Neuronal stem cell (in vitro differentiated cells): Measurements from ENCODE around the gene ME2.

ENCODE experiments used
- DNase-seq: peaks from one replicate; pipeline ENCODE4 v3.0.0-alpha.2; 2013; ENCODE audit warnings: low spot score
- H2AFZ ChIP-seq: one replicate; pipeline ENCODE4 v1.6.1; 2013; ENCODE audit warnings: mild to moderate bottlenecking, low read length, inconsistent platforms
- H2AK5ac ChIP-seq: 2 replicates; pipeline ENCODE4 v1.6.1; 2013; ENCODE audit warnings: low read depth, mild to moderate bottlenecking, inconsistent platforms, low read length, moderate library complexity, mixed read lengths
- H2BK120ac ChIP-seq: 2 replicates; pipeline ENCODE4 v1.6.1; 2013; ENCODE audit warnings: low read depth, mild to moderate bottlenecking, inconsistent platforms, low read length, moderate library complexity, mixed read lengths
- H2BK12ac ChIP-seq: one replicate; pipeline ENCODE4 v1.6.1; 2013; ENCODE audit warnings: low read length, inconsistent platforms
- H2BK15ac ChIP-seq: 2 replicates; pipeline ENCODE4 v1.6.1; 2013; ENCODE audit warnings: mild to moderate bottlenecking, low read length, inconsistent platforms, mixed read lengths
- H2BK5ac ChIP-seq: one replicate; pipeline ENCODE4 v1.6.1; 2013; ENCODE audit warnings: inconsistent platforms, mild to moderate bottlenecking, low read length, moderate library complexity
- H3K14ac ChIP-seq: one replicate; pipeline ENCODE4 v1.6.1; 2013; ENCODE audit warnings: low read length, inconsistent platforms
- H3K18ac ChIP-seq: 2 replicates; pipeline ENCODE4 v1.6.1; 2013; ENCODE audit warnings: low read length, inconsistent platforms
- H3K23ac ChIP-seq: 2 replicates; pipeline ENCODE4 v1.6.1; 2013; ENCODE audit warnings: low read depth, mild to moderate bottlenecking, mixed read lengths, low read length, inconsistent platforms; ENCODE audit not compliant: poor library complexity
- H3K27ac ChIP-seq: replicated peaks from 3 replicates; pipeline ENCODE4 v1.5.1; 2013; ENCODE audit warnings: low read length, inconsistent platforms
- H3K27me3 ChIP-seq, 3 experiments: 2 replicates each; pipeline ENCODE4 v1.6.1; 2013; ENCODE audit warnings: low read length in 3 of 3, mild to moderate bottlenecking in 2 of 3, inconsistent platforms in 1 of 3, low read depth in 1 of 3, mixed read lengths in 1 of 3, moderate library complexity in 1 of 3; ENCODE audit not compliant: control insufficient read depth in 3 of 3, insufficient read depth in 3 of 3
- H3K36me3 ChIP-seq, 2 donors: replicated peaks in 1 of 2; 2 replicates each; pipeline ENCODE4 v1.6.1; 2013; ENCODE audit warnings: low read length in 2 of 2; ENCODE audit not compliant: control insufficient read depth in 2 of 2, insufficient read depth in 2 of 2
- H3K4ac ChIP-seq: 2 replicates; pipeline ENCODE4 v1.6.1; 2013; ENCODE audit warnings: inconsistent platforms, mild to moderate bottlenecking, low read length, moderate library complexity
- H3K4me1 ChIP-seq, 2 donors: 1 replicate in 1 of 2; 2 replicates in 1 of 2; pipeline ENCODE4 v1.6.1; 2013; ENCODE audit warnings: low read length in 2 of 2, low read depth in 1 of 2; ENCODE audit not compliant: control insufficient read depth in 2 of 2, insufficient read depth in 1 of 2
- H3K4me2 ChIP-seq: one replicate; pipeline ENCODE4 v1.6.1; 2013; ENCODE audit warnings: mild to moderate bottlenecking, low read length, inconsistent platforms; ENCODE audit not compliant: insufficient read depth, poor library complexity, severe bottlenecking
- H3K4me3 ChIP-seq, 2 donors: 2 replicates each; pipeline ENCODE4 v1.5.1; 2013; ENCODE audit warnings: low read length in 2 of 2, mild to moderate bottlenecking in 2 of 2, inconsistent platforms in 1 of 2, moderate library complexity in 1 of 2
- H3K79me1 ChIP-seq: one replicate; pipeline ENCODE4 v1.6.1; 2013; ENCODE audit warnings: low read depth, mild to moderate bottlenecking, inconsistent platforms, low read length, moderate library complexity
- H3K9ac ChIP-seq: one replicate; pipeline ENCODE4 v1.6.1; 2013; ENCODE audit warnings: mild to moderate bottlenecking, low read depth, low read length, inconsistent platforms; ENCODE audit not compliant: poor library complexity
- H3K9me3 ChIP-seq, 2 donors: replicated peaks in 1 of 2; 2 replicates each; pipeline versions ENCODE3 to v1.6.1; 2013; ENCODE audit warnings: low read length in 2 of 2, mild to moderate bottlenecking in 2 of 2, inconsistent platforms in 1 of 2, low read depth in 1 of 2, mixed read lengths in 1 of 2, moderate library complexity in 1 of 2; ENCODE audit not compliant: control insufficient read depth in 2 of 2, insufficient read depth in 1 of 2
- H4K8ac ChIP-seq: one replicate; pipeline ENCODE4 v1.6.1; 2013; ENCODE audit warnings: low read depth, mild to moderate bottlenecking, inconsistent platforms, low read length, moderate library complexity
- H4K91ac ChIP-seq: one replicate; pipeline ENCODE4 v1.6.1; 2013; ENCODE audit warnings: low read length, low read depth, mild to moderate bottlenecking, inconsistent platforms; ENCODE audit not compliant: poor library complexity
- WGBS, 2 donors: extraction: QIAGEN DNeasy Blood & Tissue Kit; methylation state at CpG; one replicate each; pipeline ENCODE4 v1.1.7; 2013; ENCODE audit warnings: missing lambda C conversion rate in 2 of 2, mixed read lengths in 1 of 2; ENCODE audit not compliant: insufficient read length in 2 of 2, insufficient replicate concordance in 1 of 2; ENCODE audit errors: extremely low coverage in 2 of 2; 5-methylcytosine and 5-hydroxymethylcytosine counted together

The ME2 gene

DNA sequence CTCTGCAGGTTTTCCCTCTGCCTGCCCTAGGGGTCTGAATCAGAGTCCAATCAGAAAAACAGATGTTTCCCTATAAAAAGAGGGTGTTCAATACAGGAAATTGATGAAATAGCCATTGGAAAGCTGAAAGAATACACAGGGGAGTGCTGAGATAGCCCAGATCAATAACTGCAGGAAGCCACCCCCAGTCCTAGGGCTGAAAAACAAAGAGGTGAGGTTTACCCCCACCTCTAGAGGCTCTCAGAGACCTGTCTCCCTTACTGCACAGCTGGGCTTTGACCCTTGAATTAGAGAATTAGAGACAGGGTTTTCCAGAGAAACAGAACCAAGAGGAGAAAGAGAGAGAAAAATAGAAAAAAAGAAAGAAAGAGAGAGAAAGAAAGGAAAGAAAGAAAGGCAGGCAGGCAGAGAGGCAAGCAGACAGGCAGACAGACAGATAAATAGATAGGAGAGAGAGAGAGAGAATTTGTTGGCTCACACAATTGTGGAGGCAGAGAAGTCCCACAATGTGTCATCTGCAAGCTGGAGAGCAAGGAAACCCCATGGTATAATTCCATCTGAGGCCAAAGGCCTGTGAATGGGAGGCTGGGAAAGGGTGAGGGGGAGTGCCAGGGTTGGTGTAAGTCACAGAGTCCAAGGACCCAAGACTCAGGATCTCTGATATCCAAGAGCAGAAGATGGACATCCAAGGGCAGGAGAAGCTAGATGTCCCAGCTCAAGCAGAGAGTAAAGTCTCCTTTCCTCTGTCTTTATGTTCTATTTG, 18.9 kb upstream of the ME2 start:
- no peak for DNase-seq
- Histone ChIP-seq H3K4me1 (peaks cover 0 to 1% of the 10 kb centered on the region in 2 donors), H3K14ac (no peak overlapping the region), H2AK5ac (no peak overlapping the region), H2BK120ac (no peak overlapping the region), H2BK15ac (no peak overlapping the region), H3K9me3 (no peaks in the 10 kb centered on the region), H2AFZ (no peak overlapping the region), H3K27me3 (no peaks in the 10 kb centered on the region), H4K91ac (no peak overlapping the region), H2BK5ac (no peak overlapping the region), H3K36me3 (no peaks in the 10 kb centered on the region), H4K8ac (no peak overlapping the region), H3K9ac (no peak overlapping the region), H3K23ac (no peak overlapping the region), H3K27ac (no peak overlapping the region), H3K4me2 (no peak overlapping the region), H3K4ac (no peak overlapping the region), H3K18ac (no peak overlapping the region), H2BK12ac (no peak overlapping the region), H3K4me3 (no peak overlapping the region), H3K79me1 (no peaks in the 10 kb centered on the region)

DNA sequence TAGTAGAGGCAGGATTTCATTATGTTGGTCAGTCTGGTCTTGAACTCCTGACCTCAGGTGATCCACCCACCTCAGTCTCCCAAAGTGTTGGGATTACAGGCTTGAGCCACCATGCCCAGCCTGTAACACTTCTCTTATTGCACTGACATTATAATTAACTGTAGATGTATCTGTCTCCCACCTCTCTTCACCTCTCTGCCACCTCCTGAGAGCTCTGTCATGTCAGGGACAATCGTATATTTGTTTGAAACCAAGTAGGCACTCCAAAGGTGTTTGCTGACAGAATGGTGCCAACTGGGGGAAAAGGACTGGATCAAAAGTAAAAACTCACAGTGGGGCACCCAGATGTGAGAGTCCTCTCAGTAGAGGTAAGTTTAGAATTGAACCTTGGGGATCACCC, 17.3 kb upstream of the ME2 start:
- Histone ChIP-seq H2BK120ac (no peak overlapping the region), H3K27me3 (no peaks in the 10 kb centered on the region), H3K9ac (no peak overlapping the region), H2BK15ac (no peak overlapping the region), H2AFZ (no peak overlapping the region), H2BK5ac (no peak overlapping the region), H3K4me1 (no peaks in the 10 kb centered on the region), H2BK12ac (no peak overlapping the region), H3K18ac (no peak overlapping the region), H3K9me3 (no peaks in the 10 kb centered on the region), H3K27ac (no peak overlapping the region), H3K4me2 (no peak overlapping the region), H3K4ac (no peak overlapping the region), H3K23ac (no peak overlapping the region), H3K4me3 (no peak overlapping the region), H3K36me3 (no peaks in the 10 kb centered on the region), H2AK5ac (no peak overlapping the region), H4K8ac (no peak overlapping the region), H3K79me1 (no peaks in the 10 kb centered on the region), H4K91ac (no peak overlapping the region), H3K14ac (no peak overlapping the region)
- no CpG with 5 or more reads among the region's 1 CpG for WGBS, 2 donors
- DNase-seq, result no peak

DNA sequence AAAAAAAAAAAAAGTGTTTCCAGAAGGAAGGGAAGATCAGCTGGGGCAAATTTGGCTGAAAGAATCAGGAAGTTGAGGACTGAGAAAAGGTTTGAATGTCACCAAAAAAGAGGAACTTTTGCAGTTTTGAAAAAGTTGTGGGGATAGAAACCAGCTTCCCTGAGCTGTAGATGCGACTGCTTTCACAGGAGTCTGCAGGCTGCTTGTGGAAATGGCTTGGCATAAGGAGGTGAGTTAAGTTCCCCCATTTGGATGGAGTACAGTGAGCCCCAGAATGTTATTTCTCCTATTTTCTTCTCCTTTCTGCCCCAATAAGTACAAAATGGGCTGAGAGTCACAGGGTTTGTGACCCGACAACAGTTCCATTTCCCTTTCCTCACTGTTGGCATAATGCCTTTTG, 16.5 kb upstream of the ME2 start:
- no peak overlapping the region for H4K8ac ChIP-seq

DNA sequence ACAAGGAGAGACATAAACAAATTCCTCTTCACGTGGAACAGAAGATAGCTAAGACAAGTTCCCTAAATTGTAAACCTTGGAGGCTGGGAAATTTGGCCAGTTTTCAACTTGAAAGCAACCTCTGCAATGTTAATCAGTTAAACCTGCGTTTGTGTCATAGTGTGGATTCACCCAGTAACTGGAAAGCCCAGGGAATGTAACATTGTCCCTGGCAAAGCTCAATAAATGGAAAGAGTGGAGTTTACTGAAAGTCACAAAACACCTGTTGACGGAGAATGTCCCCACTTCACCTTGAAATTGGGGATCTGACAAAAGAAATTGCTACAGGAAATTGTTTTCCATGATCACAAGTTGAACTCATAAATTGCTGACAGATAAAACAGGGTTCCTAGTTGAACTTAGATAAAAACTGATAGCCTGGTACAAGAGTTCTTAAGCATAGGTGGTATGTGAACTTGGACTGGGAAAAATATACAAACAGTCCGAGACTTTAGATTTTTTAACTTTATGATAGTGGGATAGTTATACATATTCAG, 15.0 kb upstream of the ME2 start:
- Histone ChIP-seq H4K91ac (no peak overlapping the region), H3K4me3 (no peak overlapping the region), H2BK15ac (no peak overlapping the region), H3K9ac (no peak overlapping the region), H3K27ac (no peak overlapping the region), H3K79me1 (no peaks in the 10 kb centered on the region), H4K8ac (no peak overlapping the region), H3K23ac (no peak overlapping the region), H3K27me3 (no peaks in the 10 kb centered on the region), H2BK120ac (no peak overlapping the region), H3K4ac (no peak overlapping the region), H2BK12ac (no peak overlapping the region), H3K14ac (no peak overlapping the region), H2AK5ac (no peak overlapping the region), H3K9me3 (no peaks in the 10 kb centered on the region), H3K18ac (no peak overlapping the region), H2AFZ (no peak overlapping the region), H3K36me3 (no peaks in the 10 kb centered on the region), H2BK5ac (no peak overlapping the region), H3K4me1 (no peaks in the 10 kb centered on the region), H3K4me2 (no peak overlapping the region)
- no CpG with 5 or more reads among the region's 4 CpGs for WGBS, 2 donors
- DNase-seq, result no peak

More for the DNA sequence above, 16.5 kb upstream of the ME2 start:
- Histone ChIP-seq H3K4me1 (no peaks in the 10 kb centered on the region), H2AFZ (no peak overlapping the region), H3K9ac (no peak overlapping the region), H3K14ac (no peak overlapping the region), H2BK5ac (no peak overlapping the region), H4K91ac (no peak overlapping the region), H3K36me3 (no peaks in the 10 kb centered on the region), H3K4me3 (no peak overlapping the region), H3K18ac (no peak overlapping the region), H3K4ac (no peak overlapping the region), H2AK5ac (no peak overlapping the region), H3K79me1 (no peaks in the 10 kb centered on the region), H3K27me3 (no peaks in the 10 kb centered on the region), H3K23ac (no peak overlapping the region), H2BK12ac (no peak overlapping the region), H3K9me3 (no peaks in the 10 kb centered on the region), H3K4me2 (no peak overlapping the region), H2BK15ac (no peak overlapping the region), H3K27ac (no peak overlapping the region), H2BK120ac (no peak overlapping the region)
- no peak for DNase-seq
- no CpG with 5 or more reads among the region's 2 CpGs for WGBS, 2 donors
